Stimulated activated CD4-positive, alpha-beta T cell treated with anti-CD3 and anti-CD28 coated beads, Interleukin-1b, Interleukin-23, amount 100 ng/mL, for 48 hours (primary cell): ENCODE measurements around the gene NOXA1.

Experiments used
- DNase-seq: peaks from one replicate; pipeline ENCODE4 v3.0.0-alpha.2; 2020

Gene NOXA1

DNA sequence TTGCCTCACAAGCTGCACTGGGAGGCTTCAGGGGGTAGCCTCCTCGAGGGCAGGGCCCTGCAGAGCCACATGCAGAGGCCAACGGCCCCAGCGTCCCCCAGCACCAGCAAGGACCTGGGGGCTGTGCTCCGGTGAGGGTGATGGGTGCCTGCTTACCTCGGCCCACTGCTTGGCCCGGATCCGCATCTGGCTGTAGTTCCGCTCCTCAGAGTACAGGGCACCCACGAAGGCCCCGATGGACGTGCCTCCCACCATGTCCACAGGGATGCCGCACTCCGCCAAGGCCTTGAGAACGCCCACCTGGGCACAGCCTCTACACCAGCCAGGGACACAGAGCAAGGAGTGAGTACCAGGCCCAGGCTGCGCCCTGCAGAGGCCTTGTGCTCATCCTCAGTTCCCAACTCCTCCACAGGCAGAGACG, 44.0 kb downstream of the NOXA1 start:
- DNase-seq = no peak

DNA sequence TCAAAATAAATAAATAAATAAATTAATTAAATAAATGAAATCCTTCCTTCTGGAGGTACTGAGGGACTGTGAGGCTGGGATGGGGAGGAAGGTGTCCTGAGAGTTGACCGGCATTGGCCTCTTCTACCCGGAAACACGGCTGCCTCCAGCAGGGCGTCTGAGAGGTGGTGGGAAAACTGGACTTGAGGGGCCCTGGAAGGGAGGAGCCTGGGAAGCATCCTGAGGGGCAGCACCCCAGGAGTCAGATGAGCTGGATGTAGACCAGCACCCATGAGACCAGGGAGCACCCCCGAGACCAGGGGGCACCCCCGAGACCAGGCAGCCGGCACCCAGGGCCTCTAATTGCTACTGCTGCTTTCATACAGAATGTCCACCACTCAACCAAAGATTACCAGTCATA, 44.7 kb downstream of the NOXA1 start:
- no peak for DNase-seq

DNA sequence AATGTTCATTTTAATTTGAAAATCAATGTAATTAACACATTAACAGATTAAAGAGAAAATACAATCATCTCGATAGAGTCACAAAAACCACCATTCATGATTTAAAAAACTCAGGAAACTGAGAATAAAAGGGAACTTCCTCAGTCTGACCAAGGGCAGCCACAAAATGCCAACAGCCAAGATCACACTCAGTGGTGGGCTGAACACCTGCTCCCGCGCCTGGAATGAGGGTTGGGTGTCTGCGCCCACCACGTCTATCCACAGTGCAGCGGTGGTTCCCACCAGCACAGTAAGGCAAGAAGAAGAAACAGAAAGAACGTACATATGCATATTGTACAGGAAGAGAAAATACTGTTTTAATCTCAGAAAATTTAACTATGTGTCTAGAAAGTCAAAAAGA, 47.6 kb downstream of the NOXA1 start:
- DNase-seq = no peak

DNA sequence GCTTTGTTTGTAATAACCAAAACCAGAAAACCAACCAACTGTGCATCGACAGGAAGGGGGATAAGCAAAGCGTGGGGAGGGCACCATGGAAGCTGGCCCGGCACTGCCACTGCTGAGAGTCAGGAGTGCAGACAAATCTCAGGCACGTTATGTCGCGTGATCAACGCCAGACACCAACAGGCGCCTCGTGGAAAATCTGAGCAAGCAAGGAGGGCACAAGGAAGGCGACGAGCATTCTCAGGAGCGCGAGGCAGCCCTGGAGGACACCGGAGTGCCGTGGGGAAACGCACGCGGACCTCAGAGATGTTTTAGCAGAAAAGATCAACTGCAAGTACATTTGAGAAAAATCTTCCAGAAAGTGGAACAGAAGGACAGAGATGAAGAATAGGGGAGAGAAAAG, 51.1 kb downstream of the NOXA1 start:
- DNase-seq = no peak

DNA sequence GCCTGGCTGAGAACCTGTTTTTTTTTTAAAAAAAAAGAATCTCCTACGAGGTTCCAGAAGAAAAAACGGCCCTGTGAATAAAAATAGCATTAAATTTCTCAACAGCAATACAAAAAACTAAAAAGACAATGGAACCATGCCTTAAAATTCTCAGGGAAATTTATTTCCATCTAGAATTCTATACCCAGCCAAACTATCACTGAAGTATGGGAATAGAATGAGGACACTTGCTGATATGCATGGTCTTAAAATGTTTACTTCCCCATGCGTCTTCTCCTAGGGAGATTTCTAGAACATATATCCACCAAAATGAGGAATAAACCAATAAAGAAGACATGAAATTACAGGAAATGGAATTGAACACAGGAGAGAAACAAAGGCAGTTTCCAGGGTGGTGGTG, 52.5 kb downstream of the NOXA1 start:
- no peak for DNase-seq

DNA sequence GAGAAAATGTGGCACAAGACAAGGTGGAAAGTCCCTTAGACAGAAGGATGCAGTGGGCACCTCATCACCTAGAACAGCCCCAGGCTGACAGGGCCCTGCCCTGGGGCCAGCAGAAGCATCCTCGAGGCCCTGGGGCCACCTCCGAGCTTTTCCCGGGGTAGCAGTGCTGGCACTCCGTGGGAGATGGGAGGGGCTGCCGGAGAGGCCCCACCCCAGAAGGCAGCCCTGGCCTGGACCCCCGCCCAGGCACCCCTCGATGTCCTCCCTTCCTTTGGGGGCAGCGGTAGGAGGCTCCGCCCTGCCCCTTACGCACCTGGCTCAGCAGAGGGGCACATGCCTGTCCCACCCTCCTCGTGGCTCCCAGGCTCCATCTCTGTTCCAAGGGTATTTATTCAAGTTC, 53.7 kb downstream of the NOXA1 start:
- no peak for DNase-seq

DNA sequence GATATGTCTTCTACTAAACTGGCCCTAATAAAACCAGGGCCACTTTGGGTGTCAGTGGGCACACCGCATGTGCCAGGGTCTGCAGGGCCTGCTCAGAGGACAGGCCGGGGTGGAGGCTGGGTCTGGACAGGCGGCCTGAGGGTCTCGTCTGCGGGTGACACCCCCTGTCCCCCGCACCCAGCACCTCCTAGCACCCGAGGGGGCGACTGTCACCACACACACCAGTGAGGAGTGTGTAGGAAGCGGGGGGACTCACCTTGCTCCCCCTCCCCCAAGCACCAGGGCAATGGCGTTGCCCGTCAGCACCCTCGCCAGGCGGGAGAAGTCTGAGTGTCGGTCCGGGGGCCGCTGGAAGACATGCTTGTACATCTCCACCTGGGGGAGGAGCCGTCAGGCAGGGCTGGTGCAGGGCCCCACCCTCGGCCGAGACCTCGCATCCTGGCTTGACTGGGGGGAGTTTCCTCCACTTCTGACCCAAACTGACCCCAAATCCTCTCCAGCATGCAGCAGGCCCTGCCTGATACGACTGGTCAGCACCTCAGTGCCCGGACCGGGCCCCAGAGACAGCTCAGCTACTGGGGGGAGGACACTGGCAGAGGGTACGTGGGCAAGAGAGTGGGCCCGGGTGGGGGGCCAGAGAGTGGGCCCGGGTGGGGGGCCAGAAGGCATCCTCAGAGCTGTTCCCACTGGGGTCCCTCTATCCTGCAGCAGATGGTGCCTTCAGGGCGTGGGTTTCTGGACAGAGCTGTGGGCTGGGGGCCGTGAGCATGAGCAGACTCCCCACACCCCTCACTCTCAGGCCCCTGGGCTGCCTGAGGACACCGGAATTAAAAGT, 54.8 kb downstream of the NOXA1 start:
- no peak for DNase-seq

DNA sequence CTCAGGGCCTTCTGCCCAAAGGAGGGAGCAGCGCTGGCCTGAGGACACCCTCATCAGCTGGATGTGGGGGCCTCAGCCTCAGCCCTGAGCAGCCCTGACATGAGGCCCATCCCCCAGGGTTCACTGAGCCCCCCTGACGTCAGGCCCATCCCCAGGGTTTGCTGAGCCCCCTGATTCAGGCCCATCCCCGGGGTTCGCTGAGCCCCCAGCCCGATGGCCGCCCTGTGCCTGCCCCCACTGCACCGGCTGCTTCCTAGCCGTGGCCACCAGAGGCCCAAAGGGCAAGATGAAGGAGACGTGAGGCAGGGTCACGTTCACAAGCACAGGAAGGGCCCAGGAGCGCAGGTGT, 55.4 kb downstream of the NOXA1 start:
- DNase-seq = no peak

DNA sequence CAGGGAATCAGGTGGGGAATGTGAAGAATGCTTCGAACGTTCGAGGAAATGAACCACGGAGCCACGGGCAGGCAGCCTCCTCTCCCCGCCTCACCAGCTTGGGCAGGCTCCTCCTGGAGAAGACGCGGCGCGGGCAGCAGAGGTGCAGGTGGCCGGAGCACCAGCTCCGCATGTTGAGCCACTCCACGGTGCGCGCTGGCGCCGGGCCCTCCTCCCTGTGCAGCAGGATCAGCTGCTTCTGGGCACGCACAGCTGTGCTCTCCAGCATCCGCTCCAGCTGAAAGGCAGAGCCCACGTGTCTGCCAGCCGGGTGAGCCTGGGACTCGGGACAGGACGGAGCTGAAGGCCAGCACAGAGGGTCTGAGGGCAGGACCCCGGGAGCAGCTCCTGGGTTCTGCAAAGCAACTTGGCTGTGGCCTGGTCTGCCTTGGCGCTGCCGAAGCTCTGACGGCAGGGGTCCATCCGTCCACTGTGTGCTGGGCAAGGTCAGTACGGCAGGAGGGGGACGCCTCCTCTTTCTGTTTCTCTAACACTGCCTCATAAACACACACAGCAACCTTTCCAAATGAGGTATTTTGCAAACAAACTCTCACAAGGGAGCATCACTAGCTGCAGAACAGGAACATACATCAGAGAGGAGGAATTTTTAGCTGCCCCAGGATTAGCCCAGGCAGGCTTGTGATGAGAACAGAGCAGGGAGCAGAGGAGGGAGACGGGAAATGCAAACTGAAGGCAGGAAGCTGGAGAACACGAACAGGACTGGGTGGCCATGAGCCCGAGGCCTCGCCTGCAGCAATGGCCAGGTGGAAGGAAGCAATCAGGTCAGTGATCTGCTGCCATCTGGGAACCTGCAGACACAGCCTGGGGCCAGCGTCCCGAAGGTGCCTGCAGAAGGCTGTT, 56.0 kb downstream of the NOXA1 start:
- no peak for DNase-seq

DNA sequence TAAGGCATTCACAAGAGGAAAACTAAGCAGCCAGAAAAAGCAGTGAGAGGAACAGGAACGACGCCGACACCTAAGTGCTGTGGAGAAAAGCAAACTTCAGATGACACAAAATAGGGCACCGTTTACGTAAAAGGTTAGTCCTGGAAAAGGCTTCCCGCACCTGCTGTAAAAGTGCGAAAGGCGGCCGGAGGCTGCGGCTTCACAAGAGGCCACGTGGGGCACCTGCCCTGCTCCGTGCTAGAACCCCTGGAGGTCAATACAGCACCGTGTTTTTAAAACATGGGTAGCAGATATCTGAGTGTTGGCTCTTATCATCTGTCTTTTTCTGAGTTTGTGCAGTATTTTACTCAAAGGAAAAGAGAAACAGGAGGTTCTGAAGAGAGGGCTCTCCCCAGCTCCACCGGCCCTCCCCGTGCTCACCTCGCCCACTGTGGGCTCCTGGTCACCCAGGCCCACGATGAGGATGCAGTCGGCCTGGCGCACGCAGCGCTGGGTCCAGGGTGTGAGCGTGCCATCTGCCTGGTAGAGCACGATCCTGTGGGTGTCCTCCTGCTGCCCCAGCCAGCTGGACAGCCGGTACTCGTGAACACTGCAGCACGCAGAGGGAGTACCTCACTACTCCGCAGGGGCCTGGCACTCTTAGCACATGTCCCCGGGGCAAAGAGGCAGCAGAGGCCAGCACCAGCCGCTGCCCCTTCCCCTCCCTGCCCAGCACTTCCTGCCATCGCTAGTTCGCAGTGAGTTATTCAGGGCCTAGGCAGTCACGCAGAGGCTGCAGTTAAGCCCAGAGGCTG, 56.9 kb downstream of the NOXA1 start:
- DNase-seq = no peak

DNA sequence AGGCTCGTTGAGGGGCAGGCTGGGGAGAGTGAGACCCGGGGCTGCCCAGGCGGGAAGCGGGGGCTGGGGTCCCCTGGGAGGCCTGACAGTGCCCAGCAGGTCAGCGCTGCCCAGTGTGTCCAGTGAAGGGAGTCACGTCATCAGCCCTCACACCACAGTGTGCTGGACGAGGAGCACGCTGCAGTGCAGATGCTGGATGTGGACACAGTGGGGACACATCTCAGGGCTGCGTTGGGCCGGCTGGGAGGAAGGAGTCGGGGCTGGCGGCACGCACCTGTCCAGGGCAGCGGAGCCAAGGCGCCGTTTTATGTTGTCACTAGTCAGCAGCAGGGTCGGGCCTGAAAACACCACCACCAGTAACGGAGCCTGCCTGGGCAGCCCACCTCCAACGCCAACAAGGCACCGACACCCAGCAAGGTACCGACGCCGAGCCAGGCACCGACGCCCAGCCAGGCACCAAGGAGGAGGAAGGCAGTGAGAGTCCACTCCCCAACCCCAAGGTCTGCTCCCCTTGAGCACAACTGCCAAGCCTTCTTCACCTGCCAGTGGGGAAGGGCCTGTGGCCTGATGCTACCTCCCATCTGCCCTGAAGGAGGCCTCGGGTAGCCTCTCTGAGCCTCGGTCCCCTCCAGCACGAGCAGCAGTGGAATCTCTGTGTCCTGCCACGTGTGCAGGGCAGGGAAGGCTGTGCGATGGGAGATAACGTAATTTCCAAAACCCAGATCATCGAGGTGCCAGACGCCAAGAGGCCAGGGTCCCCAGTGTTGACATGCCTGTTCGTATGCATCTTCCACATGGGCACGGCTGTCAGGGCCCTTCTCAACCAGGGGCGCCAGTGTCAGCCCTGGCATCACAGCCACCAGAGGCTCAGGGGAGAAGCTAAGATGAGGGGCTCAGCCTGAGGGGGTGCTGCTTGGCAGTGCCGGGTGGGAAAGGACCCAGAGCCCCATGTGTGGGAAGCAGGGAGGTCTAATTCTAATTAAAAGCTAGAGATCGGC, 57.8 kb downstream of the NOXA1 start:
- DNase-seq = no peak

DNA sequence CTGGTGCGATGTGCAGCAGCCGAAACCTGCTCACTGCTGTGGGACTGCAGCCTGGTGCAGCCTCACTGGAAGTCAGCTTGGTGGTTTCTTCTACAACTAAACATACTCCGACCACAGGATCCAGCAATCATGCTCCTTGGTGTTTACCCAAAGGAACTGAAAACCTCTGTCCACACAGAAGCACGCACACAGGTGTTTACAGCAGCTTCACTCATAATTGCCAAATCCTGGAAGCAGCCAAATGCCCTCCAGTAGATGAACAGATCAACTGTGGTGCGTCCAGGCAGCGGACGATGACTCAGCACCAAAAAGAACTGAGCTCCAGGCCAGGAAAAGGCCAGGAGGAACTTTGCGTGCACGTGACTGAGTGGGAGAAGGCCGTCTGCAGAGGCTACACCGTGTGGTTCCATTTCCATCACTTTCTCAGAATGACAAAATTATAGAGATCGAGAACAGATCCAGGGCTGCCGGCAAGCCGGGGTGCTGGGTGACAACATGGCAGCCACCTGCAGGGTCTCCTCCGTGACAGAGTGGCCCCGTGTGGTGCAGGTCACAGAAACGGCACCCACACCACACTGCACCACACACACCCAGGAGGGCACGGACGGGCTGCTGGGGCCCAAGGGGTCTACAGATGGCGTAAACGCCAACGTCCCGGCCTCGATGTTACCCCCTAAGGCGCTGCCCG, 59.0 kb downstream of the NOXA1 start:
- DNase-seq = no peak
